Measurements from ENCODE around the gene RASGRF2.

GRCh38 chr5:80931411-80931810 lies 28.8 kb upstream of the RASGRF2 start:
- no peak for TF ChIP-seq EZH2 (IDR thresholded peaks at IDR 0.05; ENCODE audit: insufficient read depth, poor library complexity, severe bottlenecking)
- no peak for TF ChIP-seq EZH2phosphoT487 (IDR thresholded peaks at IDR 0.05; ENCODE audit: insufficient read depth, low read depth)

All from GM23248 (cell line).